Suprapubic skin (tissue), 4 donors: Measurements from ENCODE around the gene CEBPB. TPM values are rescaled to one million over a fixed set of nuclear protein-coding genes. Genes with fewer than 3 reads are reported as not detected.

Experiments used
- DNase-seq, 2 donors: peaks; one replicate each; pipeline ENCODE4 v3.0.0-alpha.2; 2019; ENCODE audit warnings: low spot score in 2 of 2
- H3K27ac ChIP-seq: fragments of 200-600 bp; sonication (generic); one replicate; pipeline ENCODE4 v1.5.1; 2019
- H3K27me3 ChIP-seq: fragments of 200-600 bp; sonication (generic); one replicate; pipeline ENCODE4 v1.5.1; 2019
- H3K36me3 ChIP-seq: fragments of 200-600 bp; sonication (generic); one replicate; pipeline ENCODE4 v1.5.1; 2019
- H3K4me1 ChIP-seq: fragments of 200-600 bp; sonication (generic); one replicate; pipeline ENCODE4 v1.5.1; 2019
- H3K4me3 ChIP-seq: fragments of 200-600 bp; sonication (generic); one replicate; pipeline ENCODE4 v1.5.1; 2019; ENCODE audit warnings: mild to moderate bottlenecking
- H3K9me3 ChIP-seq: fragments of 200-600 bp; sonication (generic); one replicate; pipeline ENCODE4 v1.5.1; 2019
- EP300 ChIP-seq: sonication (generic); formaldehyde crosslinking; IDR thresholded peaks from one replicate; pipeline ENCODE4 v1.6.1; 2017; ENCODE audit warnings: antibody characterized with exemption
- POLR2A ChIP-seq, 2 donors: fragments of 450-650 bp; IDR thresholded peaks; one replicate each; pipeline ENCODE4 v1.6.1; 2017; ENCODE audit warnings: antibody characterized with exemption in 2 of 2, mild to moderate bottlenecking in 2 of 2, moderate library complexity in 2 of 2
- POLR2AphosphoS5 ChIP-seq, 3 donors: sonication (generic); formaldehyde crosslinking; IDR thresholded peaks; one replicate each; pipeline ENCODE4 v1.6.1; 2017; ENCODE audit warnings: antibody characterized with exemption in 3 of 3
- WGBS: methylation state at CpG from one replicate; pipeline ENCODE4 v1.1.5; 2018; 5-methylcytosine and 5-hydroxymethylcytosine counted together
- total RNA-seq, 4 donors: library from RNA; depleted of rRNA; stranded (reverse); fragments of >200 nt; gene quantifications; one replicate each; pipeline ENCODE4 v1.1.0, GENCODE V29; 2016
- TF ChIP-seq, protein P1 (sequence below), 2 donors: fragments of 200-600 bp in 1 of 2; fragments of 450-650 bp in 1 of 2; sonication (generic) in 1 of 2; IDR thresholded peaks; one replicate each; pipeline ENCODE4 v1.5.1; 2016 to 2019; ENCODE audit warnings: antibody characterized with exemption in 2 of 2, mild to moderate bottlenecking in 1 of 2, moderate library complexity in 1 of 2

Gene CEBPB
- total RNA-seq, 4 donors from 2014 or later = 43.2 to 83.9 (median 69.2) TPM

- Histone ChIP-seq H3K4me3 (no peak overlapping the region), H3K27me3 (no peaks in the 10 kb centered on the region), H3K27ac (peak overlapping the region; percentile 61), H3K9me3 (no peaks in the 10 kb centered on the region), H3K4me1 (peaks cover 32% of the 10 kb centered on the region), H3K36me3 (no peaks in the 10 kb centered on the region)
- TF ChIP-seq POLR2AphosphoS5 (IDR thresholded peaks at IDR 0.05) = peak in 1 of 3 donors; percentile 83
- TF ChIP-seq, protein P1, sequence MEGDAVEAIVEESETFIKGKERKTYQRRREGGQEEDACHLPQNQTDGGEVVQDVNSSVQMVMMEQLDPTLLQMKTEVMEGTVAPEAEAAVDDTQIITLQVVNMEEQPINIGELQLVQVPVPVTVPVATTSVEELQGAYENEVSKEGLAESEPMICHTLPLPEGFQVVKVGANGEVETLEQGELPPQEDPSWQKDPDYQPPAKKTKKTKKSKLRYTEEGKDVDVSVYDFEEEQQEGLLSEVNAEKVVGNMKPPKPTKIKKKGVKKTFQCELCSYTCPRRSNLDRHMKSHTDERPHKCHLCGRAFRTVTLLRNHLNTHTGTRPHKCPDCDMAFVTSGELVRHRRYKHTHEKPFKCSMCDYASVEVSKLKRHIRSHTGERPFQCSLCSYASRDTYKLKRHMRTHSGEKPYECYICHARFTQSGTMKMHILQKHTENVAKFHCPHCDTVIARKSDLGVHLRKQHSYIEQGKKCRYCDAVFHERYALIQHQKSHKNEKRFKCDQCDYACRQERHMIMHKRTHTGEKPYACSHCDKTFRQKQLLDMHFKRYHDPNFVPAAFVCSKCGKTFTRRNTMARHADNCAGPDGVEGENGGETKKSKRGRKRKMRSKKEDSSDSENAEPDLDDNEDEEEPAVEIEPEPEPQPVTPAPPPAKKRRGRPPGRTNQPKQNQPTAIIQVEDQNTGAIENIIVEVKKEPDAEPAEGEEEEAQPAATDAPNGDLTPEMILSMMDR (IDR thresholded peaks at IDR 0.05) = no peak
- 53% methylated on average over 6 of the region's 9 CpGs for WGBS
- DNase-seq = peak; percentile 86 to 87
Measured at GRCh38 chr20:50163570-50164317, 26.9 kb upstream of the CEBPB start.

- peak; percentile 20 to 97 (median 89) for TF ChIP-seq POLR2AphosphoS5 (IDR thresholded peaks at IDR 0.05)
- TF ChIP-seq, protein P1 (IDR thresholded peaks at IDR 0.05) = no peak
- peak; percentile 34 for TF ChIP-seq EP300
- TF ChIP-seq POLR2A (IDR thresholded peaks at IDR 0.05) = no peak
- Histone ChIP-seq H3K4me3 (peak overlapping the region; percentile 24), H3K27me3 (no peaks in the 10 kb centered on the region), H3K36me3 (no peaks in the 10 kb centered on the region), H3K4me1 (peaks cover 34% of the 10 kb centered on the region), H3K27ac (peak overlapping the region; percentile 79), H3K9me3 (no peaks in the 10 kb centered on the region)
- WGBS = 6% methylated on average over 20 of the region's 20 CpGs
- DNase-seq = peak; percentile 98
Measured at GRCh38 chr20:50165684-50166554, 24.7 kb upstream of the CEBPB start.

DNA sequence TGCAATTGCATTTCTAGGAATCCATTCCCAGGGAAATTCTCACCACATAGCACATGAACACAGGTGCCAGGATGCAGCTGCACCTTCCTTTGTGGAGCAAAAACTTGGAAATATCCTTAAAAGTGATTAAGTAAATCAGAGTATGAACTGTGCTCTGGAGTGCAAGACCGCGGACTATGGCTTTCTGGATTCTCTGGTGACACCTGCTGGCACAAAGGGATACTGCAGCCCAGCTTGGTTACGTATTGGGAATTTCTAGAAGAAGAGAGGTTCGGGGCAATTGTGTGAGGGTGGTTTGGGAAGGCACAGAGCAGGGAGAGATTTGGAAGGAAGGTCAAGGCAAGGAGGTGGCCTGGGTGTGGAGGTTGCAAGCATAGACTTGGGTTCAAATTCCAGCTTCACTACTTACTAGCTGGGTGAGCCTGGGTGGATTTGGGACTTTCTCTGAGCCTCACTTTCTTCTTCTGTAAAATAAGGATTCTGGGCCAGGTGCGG is 21.3 kb upstream of the CEBPB start:
- no peak overlapping the region for H3K27ac ChIP-seq
- peak; percentile 88 to 89 for DNase-seq
- H3K4me3 ChIP-seq = no peak overlapping the region
- WGBS = 25% methylated on average over 5 of the region's 5 CpGs
- no peaks in the 10 kb centered on the region for H3K9me3 ChIP-seq
- H3K27me3 ChIP-seq = no peaks in the 10 kb centered on the region
- no peak for TF ChIP-seq EP300
- TF ChIP-seq, protein P1 (IDR thresholded peaks at IDR 0.05) = peak; percentile 90 to 96
- no peaks in the 10 kb centered on the region for H3K36me3 ChIP-seq
- H3K4me1 ChIP-seq = peaks cover 44% of the 10 kb centered on the region

GRCh38 chr20:50170549-50171220 is 19.9 kb upstream of the CEBPB start:
- no peaks in the 10 kb centered on the region for H3K27me3 ChIP-seq
- no peak overlapping the region for H3K4me3 ChIP-seq
- peaks cover 34% of the 10 kb centered on the region for H3K4me1 ChIP-seq
- no peaks in the 10 kb centered on the region for H3K36me3 ChIP-seq
- no peak for DNase-seq
- 94% methylated on average over 14 of the region's 14 CpGs for WGBS
- no peak overlapping the region for H3K27ac ChIP-seq
- H3K9me3 ChIP-seq = no peaks in the 10 kb centered on the region
- TF ChIP-seq, protein P1 (IDR thresholded peaks at IDR 0.05) = no peak
- TF ChIP-seq POLR2A (IDR thresholded peaks at IDR 0.05) (no peak), POLR2AphosphoS5 (IDR thresholded peaks at IDR 0.05) (no peak)
